Body of pancreas (tissue), 4 donors: ENCODE data around the gene METTL6. TPM values are rescaled to one million over a fixed set of nuclear protein-coding genes. Genes with fewer than 3 reads are reported as not detected.

ENCODE experiments used
- ATAC-seq: fragments of 150-250 bp; one replicate; pipeline ENCODE4 v1.9.1; 2016
- DNase-seq, 4 donors: peaks; one replicate each; pipeline ENCODE4 v3.0.0-alpha.2; 2019
- H3K27ac ChIP-seq, 4 donors: fragments of 200-600 bp; sonication (generic); 1 replicate in 3 of 4; 2 replicates in 1 of 4; pipeline versions ENCODE4 v1.5.1 to v1.6.1; 2016 to 2019; ENCODE audit warnings: mild to moderate bottlenecking in 1 of 4, mixed read lengths in 1 of 4, moderate library complexity in 1 of 4
- H3K27me3 ChIP-seq, 2 donors: fragments of 200-600 bp; sonication (generic); one replicate each; pipeline ENCODE4 v1.6.0; 2016; ENCODE audit warnings: mild to moderate bottlenecking in 1 of 2
- H3K36me3 ChIP-seq, 2 donors: fragments of 200-600 bp; sonication (generic); replicated peaks in 1 of 2; 2 replicates each; pipeline ENCODE4 v1.5.1; 2016; ENCODE audit warnings: low read depth in 2 of 2; ENCODE audit not compliant: insufficient read depth in 1 of 2
- H3K4me1 ChIP-seq: fragments of 200-600 bp; sonication (generic); one replicate; pipeline ENCODE4 v1.6.0; 2016
- H3K4me3 ChIP-seq, 2 donors: fragments of 200-600 bp; sonication (generic); 1 replicate in 1 of 2; 2 replicates in 1 of 2; pipeline ENCODE4 v1.5.1; 2016 to 2019
- H3K9me3 ChIP-seq, 3 donors: fragments of 200-600 bp; sonication (generic); 1 replicate in 2 of 3; 2 replicates in 1 of 3; pipeline ENCODE4 v1.5.1; 2016
- CTCF ChIP-seq, 7 experiments: fragments of 450-650 bp in 4 of 7; fragments of 200-600 bp in 3 of 7; sonication (generic) in 3 of 7; IDR thresholded peaks; one replicate each; pipeline ENCODE4 v1.5.1; 2016 to 2019; ENCODE audit warnings: antibody characterized with exemption in 7 of 7
- POLR2A ChIP-seq, 3 donors: fragments of 450-650 bp; IDR thresholded peaks; one replicate each; pipeline ENCODE4 v1.6.1; 2016; ENCODE audit warnings: antibody characterized with exemption in 3 of 3, mild to moderate bottlenecking in 2 of 3
- WGBS, 2 donors: methylation state at CpG; one replicate each; pipeline ENCODE4 v1.1.5; 2017; 5-methylcytosine and 5-hydroxymethylcytosine counted together
- intact Hi-C: fragments of 100-400 bp; cut with DNase I; formaldehyde crosslinking; loops from one replicate; pipeline ENCODE4 v1.15.1; 2023
- total RNA-seq, 2 donors: library from RNA; depleted of rRNA; stranded (reverse); fragments of >200 nt; gene quantifications; one replicate each; pipeline ENCODE4 v1.1.0, GENCODE V29; 2016

METTL6 gene
- total RNA-seq, 2 donors from 2014 or later, result 3.3 to 14.5 TPM

- TF ChIP-seq POLR2A (IDR thresholded peaks at IDR 0.05) (no peak), CTCF (IDR thresholded peaks at IDR 0.05) (no peak)
- DNase-seq (no peak), ATAC-seq (no peak)
- intact Hi-C loops, result no loop called here
- Histone ChIP-seq H3K36me3 (no peaks in the 10 kb centered on the region), H3K4me1 (no peaks in the 10 kb centered on the region), H3K27me3 (no peaks in the 10 kb centered on the region), H3K9me3 (no peaks in the 10 kb centered on the region), H3K27ac (no peak overlapping the region), H3K4me3 (no peak overlapping the region)
Observed at GRCh38 chr3:15454965-15455364, 27.6 kb upstream of the METTL6 start.

- Histone ChIP-seq H3K4me1 (no peaks in the 10 kb centered on the region), H3K36me3 (no peaks in the 10 kb centered on the region), H3K4me3 (no peak overlapping the region), H3K9me3 (no peaks in the 10 kb centered on the region), H3K27me3 (no peaks in the 10 kb centered on the region), H3K27ac (no peak overlapping the region)
- TF ChIP-seq CTCF (IDR thresholded peaks at IDR 0.05) (no peak), POLR2A (IDR thresholded peaks at IDR 0.05) (no peak)
- intact Hi-C loops, result no loop called here
- no peak for DNase-seq
- ATAC-seq, result no peak
- WGBS, 2 donors, result 78 to 84% methylated on average over 5 to 9 of the region's 9 CpGs
Observed at GRCh38 chr3:15453991-15454625, 26.8 kb upstream of the METTL6 start.

- DNase-seq (no peak), ATAC-seq (no peak)
- TF ChIP-seq CTCF (IDR thresholded peaks at IDR 0.05) (no peak), POLR2A (IDR thresholded peaks at IDR 0.05) (no peak)
- Histone ChIP-seq H3K4me3 (no peak overlapping the region), H3K9me3 (no peaks in the 10 kb centered on the region), H3K27ac (no peak overlapping the region), H3K36me3 (no peaks in the 10 kb centered on the region), H3K27me3 (no peaks in the 10 kb centered on the region), H3K4me1 (no peaks in the 10 kb centered on the region)
- intact Hi-C loops, result no loop called here
- WGBS, 2 donors, result 87 to 92% methylated on average over 8 of the region's 8 CpGs
Observed at GRCh38 chr3:15453501-15453900, 26.2 kb upstream of the METTL6 start.

GRCh38 chr3:15452961-15453360 is 25.6 kb upstream of the METTL6 start:
- no peaks in the 10 kb centered on the region for H3K27me3 ChIP-seq
- ATAC-seq, result no peak
- no peak for DNase-seq
- no peak for TF ChIP-seq POLR2A (IDR thresholded peaks at IDR 0.05)
- no peak for TF ChIP-seq CTCF (IDR thresholded peaks at IDR 0.05)
- H3K9me3 ChIP-seq, result no peaks in the 10 kb centered on the region
- 87 to 91% methylated on average over 5 of the region's 5 CpGs for WGBS, 2 donors
- no peak overlapping the region for H3K4me3 ChIP-seq
- intact Hi-C loops, result no loop called here
- H3K27ac ChIP-seq, result no peak overlapping the region
- no peaks in the 10 kb centered on the region for H3K4me1 ChIP-seq
- H3K36me3 ChIP-seq, result no peaks in the 10 kb centered on the region

DNA sequence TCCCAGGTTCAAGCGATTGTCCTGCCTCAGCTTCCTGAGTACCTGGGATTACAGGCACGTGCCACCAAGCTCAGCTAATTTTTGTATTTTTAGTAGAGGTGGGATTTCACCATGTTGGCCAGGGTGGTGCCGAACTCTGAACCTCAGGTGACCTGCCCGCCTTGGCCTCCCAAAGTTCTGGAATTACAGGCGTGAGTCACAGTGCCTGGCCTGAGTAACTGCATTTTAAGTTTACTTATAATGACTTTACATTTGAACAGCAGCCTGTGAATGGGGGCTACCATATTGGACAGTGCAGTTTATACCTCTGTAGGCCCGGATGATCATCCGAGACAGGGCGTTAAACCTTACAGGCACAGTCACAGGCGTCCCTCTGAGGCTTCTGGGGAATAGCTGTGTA is 24.8 kb upstream of the METTL6 start:
- H3K27ac ChIP-seq, result no peak overlapping the region
- DNase-seq (no peak), ATAC-seq (no peak)
- H3K4me3 ChIP-seq, result no peak overlapping the region
- H3K36me3 ChIP-seq, result no peaks in the 10 kb centered on the region
- 83 to 90% methylated on average over 7 to 9 of the region's 9 CpGs for WGBS, 2 donors
- no peaks in the 10 kb centered on the region for H3K4me1 ChIP-seq
- intact Hi-C loops, result no loop called here
- H3K27me3 ChIP-seq, result no peaks in the 10 kb centered on the region
- TF ChIP-seq POLR2A (IDR thresholded peaks at IDR 0.05) (no peak), CTCF (IDR thresholded peaks at IDR 0.05) (no peak)
- no peaks in the 10 kb centered on the region for H3K9me3 ChIP-seq
